GM21390 (cell line): ENCODE data around the gene LGALS1.
"Not testable (repeated sequence)": the region's sequence is repeated elsewhere in the genome, so short reads cannot be mapped to it uniquely, and the experiment has no call there.

Experiments
- ATAC-seq: cut with Tn5 transposase; IDR thresholded peaks from one replicate; pipeline ENCODE4 v1.9.1; 2021; ENCODE audit not compliant: unreplicated experiment

Gene LGALS1

DNA sequence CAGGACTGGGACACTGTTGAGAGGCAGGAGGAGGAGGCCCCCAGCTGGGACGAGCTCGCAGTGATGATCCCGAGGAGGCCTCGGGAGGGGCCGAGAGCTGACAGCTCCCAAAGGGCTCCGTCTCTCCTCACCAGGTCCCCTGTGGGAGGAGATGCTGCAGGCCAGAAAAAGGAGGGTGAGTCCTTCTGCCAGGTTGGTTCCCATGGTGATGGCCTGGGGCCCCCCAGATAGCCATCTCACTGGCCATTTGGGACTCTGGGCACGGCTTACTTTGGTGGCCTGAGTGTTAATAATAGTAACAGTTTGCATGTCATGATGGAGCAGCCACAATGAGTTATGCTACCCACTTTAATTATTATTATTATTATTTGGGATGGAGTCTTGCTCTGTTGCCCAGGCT, 40.3 kb downstream of the LGALS1 start:
- no peak for ATAC-seq

DNA sequence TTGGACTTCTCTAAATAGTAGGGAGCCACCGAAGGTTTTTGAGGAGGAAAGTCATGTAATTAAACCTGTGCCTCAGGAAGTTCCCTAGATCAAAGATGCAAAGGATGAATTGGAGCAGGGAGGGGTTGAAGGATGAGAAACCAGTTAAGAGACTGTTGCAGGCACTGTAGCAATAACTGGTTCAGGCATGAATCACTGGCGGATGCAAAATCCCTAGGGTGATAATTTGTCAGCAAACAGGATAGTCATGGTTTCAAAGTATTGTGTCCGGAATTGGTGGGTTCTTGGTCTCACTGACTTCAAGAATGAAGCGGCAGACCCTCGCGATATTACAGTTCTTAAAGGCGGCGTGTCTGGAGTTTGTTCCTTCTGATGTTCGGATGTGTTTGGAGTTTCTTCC, 41.3 kb downstream of the LGALS1 start:
- ATAC-seq, result no peak

DNA sequence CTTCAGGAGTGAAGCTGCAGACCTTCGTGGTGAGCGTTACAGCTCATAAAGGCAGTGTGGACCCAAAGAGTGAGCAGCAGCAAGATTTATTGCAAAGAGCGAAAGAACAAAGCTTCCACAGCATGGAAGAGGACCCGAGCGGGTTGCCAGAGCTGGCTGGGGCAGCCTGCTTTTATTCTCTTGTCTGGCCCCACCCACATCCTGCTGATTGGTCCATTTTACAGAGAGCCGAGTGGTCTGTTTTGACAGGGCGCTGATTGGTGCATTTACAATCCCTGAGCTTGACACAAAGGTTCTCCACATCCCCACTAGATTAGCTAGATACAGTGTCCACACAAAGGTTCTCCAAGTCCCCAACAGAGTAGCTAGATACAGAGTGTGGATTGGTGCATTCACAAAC, 41.8 kb downstream of the LGALS1 start:
- ATAC-seq, result not testable (repeated sequence)

DNA sequence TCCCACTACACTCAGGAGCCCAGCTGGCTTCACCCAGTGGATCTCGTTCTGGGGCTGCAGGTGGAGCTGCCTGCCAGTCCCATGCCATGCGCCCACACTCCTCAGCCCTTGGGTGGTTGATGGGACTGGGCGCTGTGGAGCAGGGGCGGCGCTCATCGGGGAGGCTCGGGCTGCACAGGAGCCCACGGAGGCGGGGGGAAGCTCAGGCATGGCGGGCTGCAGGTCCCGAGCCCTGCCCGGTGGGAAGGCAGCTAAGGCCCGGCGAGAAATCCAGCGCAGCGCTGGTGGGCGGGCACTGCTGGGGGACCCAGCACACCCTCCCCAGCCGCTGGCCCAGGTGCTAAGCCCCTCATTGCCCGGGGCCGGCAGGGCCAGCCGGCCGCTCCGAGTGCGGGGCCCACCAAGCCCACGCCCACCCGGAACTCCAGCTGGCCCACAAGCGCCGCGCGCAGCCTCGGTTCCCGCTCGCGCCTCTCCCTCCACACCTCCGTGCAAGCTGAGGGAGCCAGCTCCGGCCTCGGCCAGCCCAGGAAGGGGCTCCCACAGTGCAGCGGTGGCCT, 42.4 kb downstream of the LGALS1 start:
- ATAC-seq, result not testable (repeated sequence)

DNA sequence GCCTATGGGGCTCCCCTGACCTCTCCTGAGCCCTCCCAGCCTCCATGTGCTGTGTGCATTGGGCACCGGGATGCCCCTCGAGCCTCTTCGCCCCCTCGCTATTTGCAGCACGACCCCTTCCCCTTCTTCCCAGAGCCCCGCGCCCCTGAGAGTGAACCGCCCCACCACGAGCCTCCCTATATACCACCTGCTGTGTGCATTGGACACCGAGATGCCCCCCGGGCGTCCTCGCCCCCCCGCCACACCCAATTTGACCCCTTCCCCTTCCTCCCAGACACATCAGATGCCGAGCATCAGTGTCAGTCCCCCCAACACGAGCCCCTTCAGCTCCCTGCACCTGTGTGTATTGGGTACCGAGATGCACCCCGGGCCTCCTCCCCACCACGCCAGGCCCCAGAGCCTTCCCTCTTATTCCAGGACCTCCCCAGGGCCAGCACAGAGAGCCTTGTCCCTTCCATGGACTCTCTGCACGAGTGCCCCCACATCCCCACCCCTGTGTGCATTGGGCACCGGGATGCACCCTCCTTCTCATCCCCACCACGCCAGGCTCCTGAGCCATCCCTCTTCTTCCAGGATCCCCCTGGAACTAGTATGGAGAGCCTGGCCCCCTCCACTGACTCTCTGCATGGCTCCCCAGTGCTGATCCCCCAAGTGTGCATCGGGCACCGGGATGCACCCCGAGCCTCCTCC, 50.3 kb downstream of the LGALS1 start:
- ATAC-seq, result no peak

DNA sequence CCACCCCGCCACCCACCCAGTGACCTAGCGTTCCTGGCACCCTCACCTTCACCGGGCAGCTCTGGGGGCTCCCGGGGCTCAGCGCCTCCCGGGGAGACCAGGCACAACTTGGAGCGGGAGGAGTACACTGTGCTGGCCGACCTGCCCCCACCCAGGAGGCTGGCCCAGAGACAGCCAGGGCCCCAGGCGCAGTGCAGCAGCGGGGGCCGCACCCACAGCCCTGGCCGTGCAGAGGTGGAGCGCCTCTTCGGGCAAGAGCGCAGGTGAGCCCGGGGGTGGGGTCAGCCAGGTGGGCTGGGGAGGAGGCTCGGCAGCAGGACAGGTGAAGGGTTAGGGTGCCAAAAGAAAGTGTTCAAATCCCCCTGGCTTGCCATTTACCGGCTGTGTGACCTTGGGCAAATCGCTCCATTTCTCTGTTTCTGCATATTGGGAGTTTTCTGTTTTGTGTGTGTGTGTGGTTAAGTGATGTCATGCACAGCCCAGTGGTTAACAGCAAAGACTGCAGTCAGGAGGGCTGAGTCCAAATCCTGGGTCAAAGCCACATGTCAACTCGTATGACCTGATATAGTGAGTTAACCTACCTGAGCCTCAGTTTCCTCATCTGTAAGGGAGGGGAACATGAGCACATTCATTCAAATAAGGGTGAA, 50.9 kb downstream of the LGALS1 start:
- no peak for ATAC-seq

DNA sequence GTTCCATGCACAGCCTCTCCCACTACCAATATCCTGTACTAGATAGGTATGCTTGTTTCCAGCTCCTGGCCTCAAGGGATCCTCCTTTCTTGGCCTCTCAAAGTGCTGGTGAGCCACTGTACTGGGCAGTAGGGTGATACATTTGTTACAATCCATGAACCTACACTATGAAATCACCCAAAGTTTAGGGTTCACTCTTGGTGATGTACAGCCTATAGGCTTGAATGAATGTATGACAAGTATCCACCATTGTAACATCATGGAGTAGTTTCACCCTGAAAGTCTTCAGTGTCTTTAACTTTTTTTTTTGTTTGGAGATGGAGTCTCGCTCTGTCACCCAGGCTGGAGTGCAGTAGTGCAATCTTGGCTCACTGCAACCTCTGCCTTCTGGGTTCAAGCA, 53.2 kb downstream of the LGALS1 start:
- ATAC-seq, result no peak
